HepG2 (cell line): ENCODE data around the gene POLR1E. TPM values are rescaled to one million over a fixed set of nuclear protein-coding genes. Genes with fewer than 3 reads are reported as not detected.
A peak's percentile ranks its signal among the peaks of the same experiment; 100 is the strongest.

Experiments
- AGO2 ChIP-seq: fragments of 200-400 bp; formaldehyde crosslinking; optimal IDR thresholded peaks from 2 replicates; pipeline ENCODE3; 2017; ENCODE audit warnings: mild to moderate bottlenecking, low read depth, low read length, moderate library complexity
- ATAD3A ChIP-seq: sonication (generic); formaldehyde crosslinking; IDR thresholded peaks from 2 replicates; pipeline ENCODE4 v1.4.0; 2020; ENCODE audit warnings: missing genetic modification reagents
- HOXD1 ChIP-seq: sonication (generic); formaldehyde crosslinking; IDR thresholded peaks from 2 replicates; pipeline ENCODE4 v1.5.0; 2020; ENCODE audit warnings: missing genetic modification reagents
- JUN ChIP-seq: sonication (generic); formaldehyde crosslinking; IDR thresholded peaks from 2 replicates; pipeline ENCODE4 v1.4.0; 2020; ENCODE audit warnings: mild to moderate bottlenecking, missing genetic modification reagents
- REPIN1 ChIP-seq: sonication (generic); formaldehyde crosslinking; IDR thresholded peaks from 2 replicates; pipeline ENCODE4 v1.8.0; 2022; ENCODE audit warnings: missing genetic modification reagents, low read depth, mild to moderate bottlenecking, borderline replicate concordance
- REXO4 ChIP-seq: sonication (generic); formaldehyde crosslinking; IDR thresholded peaks from 2 replicates; pipeline ENCODE4 v1.8.0; 2022; ENCODE audit warnings: missing genetic modification reagents, mild to moderate bottlenecking, borderline replicate concordance
- SP1 ChIP-seq, 2 experiments: fragments of 450-650 bp in 1 of 2; sonication (generic) in 1 of 2; formaldehyde crosslinking in 1 of 2; IDR thresholded peaks; 2 replicates each; pipeline versions ENCODE4 v1.4.0 to v1.6.1; 2016 to 2020; ENCODE audit warnings: missing genetic modification reagents in 1 of 2
- SPEN ChIP-seq: sonication (generic); formaldehyde crosslinking; IDR thresholded peaks from 2 replicates; pipeline ENCODE4 v1.5.1; 2020; ENCODE audit warnings: low read depth, mild to moderate bottlenecking, missing genetic modification reagents
- THAP11 ChIP-seq: IDR thresholded peaks from 2 replicates; pipeline ENCODE4 v1.6.1; 2016; ENCODE audit warnings: missing biosample characterization, missing genetic modification reagents
- ZMYM2 ChIP-seq: sonication (generic); formaldehyde crosslinking; IDR thresholded peaks from 2 replicates; pipeline ENCODE4 v1.8.0; 2022; ENCODE audit warnings: mild to moderate bottlenecking, missing genetic modification reagents
- ZNF331 ChIP-seq: sonication (generic); formaldehyde crosslinking; IDR thresholded peaks from 2 replicates; pipeline ENCODE4 v1.4.0; 2020; ENCODE audit warnings: missing genetic modification reagents
- ZNF333 ChIP-seq: sonication (generic); formaldehyde crosslinking; IDR thresholded peaks from 2 replicates; pipeline ENCODE4 v1.4.0; 2020; ENCODE audit warnings: mild to moderate bottlenecking, missing genetic modification reagents, borderline replicate concordance
- ZNF430 ChIP-seq: sonication (generic); formaldehyde crosslinking; IDR thresholded peaks from 2 replicates; pipeline ENCODE4 v1.9.0; 2021; ENCODE audit warnings: mild to moderate bottlenecking, missing genetic modification reagents
- ZNF441 ChIP-seq: sonication (generic); formaldehyde crosslinking; IDR thresholded peaks from 2 replicates; pipeline ENCODE4 v1.7.0; 2021; ENCODE audit warnings: missing genetic modification reagents, borderline replicate concordance
- ZNF501 ChIP-seq: sonication (generic); formaldehyde crosslinking; IDR thresholded peaks from 2 replicates; pipeline ENCODE4 v1.5.1; 2020; ENCODE audit warnings: mild to moderate bottlenecking, moderate library complexity, missing genetic modification reagents
- ZNF569 ChIP-seq: sonication (generic); formaldehyde crosslinking; IDR thresholded peaks from 2 replicates; pipeline ENCODE4 v1.5.0; 2020; ENCODE audit warnings: mild to moderate bottlenecking, missing genetic modification reagents, moderate library complexity, borderline replicate concordance
- ZNF605 ChIP-seq: sonication (generic); formaldehyde crosslinking; IDR thresholded peaks from 2 replicates; pipeline ENCODE4 v1.8.0; 2022; ENCODE audit warnings: mild to moderate bottlenecking, missing genetic modification reagents
- ZNF670 ChIP-seq: sonication (generic); formaldehyde crosslinking; IDR thresholded peaks from 2 replicates; pipeline ENCODE4 v1.8.0; 2022; ENCODE audit warnings: mild to moderate bottlenecking, missing genetic modification reagents, borderline replicate concordance
- ZNF709 ChIP-seq: sonication (generic); formaldehyde crosslinking; IDR thresholded peaks from 2 replicates; pipeline ENCODE4 v1.5.0; 2020; ENCODE audit warnings: mild to moderate bottlenecking, missing genetic modification reagents
- polyA plus RNA-seq, 8 experiments: library from polyadenylated mRNA; depleted of rRNA in 3 of 8; stranded (reverse) in 7 of 8; unstranded in 1 of 8; fragments of >200 nt; fragmentation: Illumina TruSeq in 4 of 8; extraction: Trizol in 4 of 8; gene quantifications; 2 replicates each; pipeline versions ENCODE4 v1.2.1 to v1.2.3, GENCODE V29; 2011 to 2016; ENCODE audit warnings: low read depth in 4 of 8, missing spikeins in 1 of 8, mixed read lengths in 1 of 8; ENCODE audit not compliant: insufficient read depth in 1 of 8
- total RNA-seq, 5 experiments: library from RNA; depleted of rRNA; stranded (reverse); fragments of >200 nt; fragmentation: Illumina TruSeq; extraction: Trizol; gene quantifications; 2 replicates each; pipeline ENCODE4 v1.2.3, GENCODE V29; 2016; ENCODE audit warnings: low read depth in 1 of 5
- TF ChIP-seq, protein P1 (sequence below): sonication (generic); formaldehyde crosslinking; IDR thresholded peaks from 2 replicates; pipeline ENCODE4 v1.4.0; 2020; ENCODE audit warnings: low read depth, missing genetic modification reagents
- TF ChIP-seq, protein P2 (sequence below): sonication (generic); formaldehyde crosslinking; conservative IDR thresholded peaks from 2 replicates; pipeline ENCODE4 v1.8.1; 2023; ENCODE audit warnings: missing genetic modification reagents
- TF ChIP-seq, protein P3 (sequence below): IDR thresholded peaks from 2 replicates; pipeline ENCODE4 v1.6.1; 2012; ENCODE audit warnings: inconsistent platforms
- TF ChIP-seq, protein P4 (sequence below): fragments of 450-650 bp; IDR thresholded peaks from 2 replicates; pipeline ENCODE4 v1.6.1; 2016

The POLR1E gene
- total and polyA plus RNA-seq, 2 of the 13 experiments (the other 11 are each of a cell fraction or from before 2014, with no cell fraction given): 23.0 to 37.8 TPM

DNA sequence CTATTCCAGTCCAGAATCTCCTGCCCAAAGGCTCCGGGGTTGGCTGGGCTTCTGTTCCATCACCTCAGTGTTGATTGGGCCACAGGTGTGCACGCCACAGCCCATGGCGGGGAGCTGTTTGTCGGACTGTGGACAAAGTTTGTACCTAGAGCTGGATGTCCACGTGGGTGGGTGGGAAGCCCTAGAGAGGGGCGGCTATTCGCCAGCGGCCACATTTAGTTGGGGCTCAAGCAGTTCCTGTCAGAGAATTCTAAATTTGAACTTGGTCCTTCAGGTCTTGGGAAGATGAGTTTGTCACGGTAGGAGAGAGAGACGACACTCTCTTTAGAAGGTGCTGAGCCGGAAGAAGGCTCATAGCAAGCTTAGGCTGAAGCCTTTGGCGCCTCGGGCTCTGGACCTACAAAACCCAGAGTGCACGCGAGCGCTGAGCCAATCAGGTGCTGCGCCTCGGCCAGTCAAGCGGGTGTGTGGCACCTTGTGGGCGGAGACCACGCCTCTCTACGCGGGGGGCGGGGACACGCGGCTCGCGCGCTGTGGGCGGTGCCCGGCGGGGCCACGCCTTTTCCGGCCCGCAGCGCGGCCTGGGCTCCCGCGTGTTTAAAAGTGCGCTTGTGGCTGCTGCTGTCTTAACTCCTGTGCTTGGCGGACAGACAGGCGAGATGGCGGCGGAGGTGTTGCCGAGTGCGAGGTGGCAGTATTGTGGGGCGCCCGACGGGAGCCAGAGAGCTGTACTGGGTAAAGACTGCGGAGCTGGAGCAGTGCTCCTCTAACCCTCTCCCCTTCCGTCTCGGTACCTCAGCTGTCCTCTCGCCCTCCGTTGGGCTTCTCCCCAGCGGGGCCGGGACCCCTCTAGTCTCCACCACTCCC is at the start of gene POLR1E (continued):
- TF ChIP-seq ZNF709 (CRISPR knock-in tag) (no peak), ZNF670 (0 out of 2 replicates have a peak, but pooled peaks have one; percentile 22), ZNF333 (CRISPR knock-in tag) (peak; percentile 46; the same call in 1 of the 2 replicates), ZNF501 (CRISPR knock-in tag) (peak; percentile 78), ZMYM2 (CRISPR knock-in tag) (no peak), THAP11 (CRISPR knock-in tag) (peak; percentile 86; the same call in 1 of the 2 replicates), ZNF441 (CRISPR knock-in tag) (peak; percentile 33; the same call in 1 of the 2 replicates), AGO2 (no peak), SPEN (CRISPR knock-in tag) (peak; percentile 68), REXO4 (0 out of 2 replicates have a peak, but pooled peaks have one; percentile 77), ZNF605 (CRISPR knock-in tag) (peak; percentile 84), ZNF430 (CRISPR knock-in tag) (peak; percentile 84), JUN (CRISPR knock-in tag) (0 out of 2 replicates have a peak, but pooled peaks have one; percentile 24), ZNF569 (no peak), REPIN1 (CRISPR knock-in tag) (no peak), ZNF331 (CRISPR knock-in tag) (peak; percentile 12; the same call in 1 of the 2 replicates), HOXD1 (CRISPR knock-in tag) (0 out of 2 replicates have a peak, but pooled peaks have one; percentile 29), SP1 (IDR thresholded peaks at IDR 0.05) (peak; percentile 75; the same call in 1 of the 2 replicates), SP1 (CRISPR knock-in tag; IDR thresholded peaks at IDR 0.05) (peak; percentile 98), ATAD3A (CRISPR knock-in tag) (no peak)
- TF ChIP-seq, protein P1, sequence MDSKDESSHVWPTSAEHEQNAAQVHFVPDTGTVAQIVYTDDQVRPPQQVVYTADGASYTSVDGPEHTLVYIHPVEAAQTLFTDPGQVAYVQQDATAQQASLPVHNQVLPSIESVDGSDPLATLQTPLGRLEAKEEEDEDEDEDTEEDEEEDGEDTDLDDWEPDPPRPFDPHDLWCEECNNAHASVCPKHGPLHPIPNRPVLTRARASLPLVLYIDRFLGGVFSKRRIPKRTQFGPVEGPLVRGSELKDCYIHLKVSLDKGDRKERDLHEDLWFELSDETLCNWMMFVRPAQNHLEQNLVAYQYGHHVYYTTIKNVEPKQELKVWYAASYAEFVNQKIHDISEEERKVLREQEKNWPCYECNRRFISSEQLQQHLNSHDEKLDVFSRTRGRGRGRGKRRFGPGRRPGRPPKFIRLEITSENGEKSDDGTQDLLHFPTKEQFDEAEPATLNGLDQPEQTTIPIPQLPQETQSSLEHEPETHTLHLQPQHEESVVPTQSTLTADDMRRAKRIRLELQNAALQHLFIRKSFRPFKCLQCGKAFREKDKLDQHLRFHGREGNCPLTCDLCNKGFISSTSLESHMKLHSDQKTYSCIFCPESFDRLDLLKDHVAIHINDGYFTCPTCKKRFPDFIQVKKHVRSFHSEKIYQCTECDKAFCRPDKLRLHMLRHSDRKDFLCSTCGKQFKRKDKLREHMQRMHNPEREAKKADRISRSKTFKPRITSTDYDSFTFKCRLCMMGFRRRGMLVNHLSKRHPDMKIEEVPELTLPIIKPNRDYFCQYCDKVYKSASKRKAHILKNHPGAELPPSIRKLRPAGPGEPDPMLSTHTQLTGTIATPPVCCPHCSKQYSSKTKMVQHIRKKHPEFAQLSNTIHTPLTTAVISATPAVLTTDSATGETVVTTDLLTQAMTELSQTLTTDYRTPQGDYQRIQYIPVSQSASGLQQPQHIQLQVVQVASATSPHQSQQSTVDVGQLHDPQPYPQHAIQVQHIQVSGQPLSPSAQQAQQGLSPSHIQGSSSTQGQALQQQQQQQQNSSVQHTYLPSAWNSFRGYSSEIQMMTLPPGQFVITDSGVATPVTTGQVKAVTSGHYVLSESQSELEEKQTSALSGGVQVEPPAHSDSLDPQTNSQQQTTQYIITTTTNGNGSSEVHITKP (CRISPR knock-in tag): no peak
- TF ChIP-seq, protein P2, sequence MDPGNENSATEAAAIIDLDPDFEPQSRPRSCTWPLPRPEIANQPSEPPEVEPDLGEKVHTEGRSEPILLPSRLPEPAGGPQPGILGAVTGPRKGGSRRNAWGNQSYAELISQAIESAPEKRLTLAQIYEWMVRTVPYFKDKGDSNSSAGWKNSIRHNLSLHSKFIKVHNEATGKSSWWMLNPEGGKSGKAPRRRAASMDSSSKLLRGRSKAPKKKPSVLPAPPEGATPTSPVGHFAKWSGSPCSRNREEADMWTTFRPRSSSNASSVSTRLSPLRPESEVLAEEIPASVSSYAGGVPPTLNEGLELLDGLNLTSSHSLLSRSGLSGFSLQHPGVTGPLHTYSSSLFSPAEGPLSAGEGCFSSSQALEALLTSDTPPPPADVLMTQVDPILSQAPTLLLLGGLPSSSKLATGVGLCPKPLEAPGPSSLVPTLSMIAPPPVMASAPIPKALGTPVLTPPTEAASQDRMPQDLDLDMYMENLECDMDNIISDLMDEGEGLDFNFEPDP (CRISPR knock-in tag): no peak
- TF ChIP-seq, protein P3, sequence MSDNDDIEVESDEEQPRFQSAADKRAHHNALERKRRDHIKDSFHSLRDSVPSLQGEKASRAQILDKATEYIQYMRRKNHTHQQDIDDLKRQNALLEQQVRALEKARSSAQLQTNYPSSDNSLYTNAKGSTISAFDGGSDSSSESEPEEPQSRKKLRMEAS: peak; percentile 77
- TF ChIP-seq, protein P4, sequence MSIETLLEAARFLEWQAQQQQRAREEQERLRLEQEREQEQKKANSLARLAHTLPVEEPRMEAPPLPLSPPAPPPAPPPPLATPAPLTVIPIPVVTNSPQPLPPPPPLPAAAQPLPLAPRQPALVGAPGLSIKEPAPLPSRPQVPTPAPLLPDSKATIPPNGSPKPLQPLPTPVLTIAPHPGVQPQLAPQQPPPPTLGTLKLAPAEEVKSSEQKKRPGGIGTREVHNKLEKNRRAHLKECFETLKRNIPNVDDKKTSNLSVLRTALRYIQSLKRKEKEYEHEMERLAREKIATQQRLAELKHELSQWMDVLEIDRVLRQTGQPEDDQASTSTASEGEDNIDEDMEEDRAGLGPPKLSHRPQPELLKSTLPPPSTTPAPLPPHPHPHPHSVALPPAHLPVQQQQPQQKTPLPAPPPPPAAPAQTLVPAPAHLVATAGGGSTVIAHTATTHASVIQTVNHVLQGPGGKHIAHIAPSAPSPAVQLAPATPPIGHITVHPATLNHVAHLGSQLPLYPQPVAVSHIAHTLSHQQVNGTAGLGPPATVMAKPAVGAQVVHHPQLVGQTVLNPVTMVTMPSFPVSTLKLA: peak; percentile 65
